Mucosa of descending colon (tissue), 3 donors: ENCODE results near the gene IGSF1. TPM values are rescaled to one million over a fixed set of nuclear protein-coding genes. Genes with fewer than 3 reads are reported as not detected.
"Not testable (repeated sequence)": the region's sequence is repeated elsewhere in the genome, so short reads cannot be mapped to it uniquely, and the experiment has no call there.

ENCODE experiments used
- ATAC-seq: fragments of 200-7000 bp; cut with Tn5 transposase; one replicate; pipeline ENCODE4 v1.9.1; 2020; ENCODE audit warnings: mild to moderate bottlenecking, moderate library complexity
- DNase-seq, 3 donors: peaks; one replicate each; pipeline ENCODE4 v3.0.0-alpha.2; 2020
- H3K36me3 ChIP-seq: fragments of 200-600 bp; one replicate; pipeline ENCODE4 v1.8.0; 2021; ENCODE audit warnings: low read depth, mild to moderate bottlenecking
- H3K4me1 ChIP-seq: fragments of 200-600 bp; one replicate; pipeline ENCODE4 v1.8.0; 2021; ENCODE audit warnings: low read depth, mild to moderate bottlenecking
- H3K4me3 ChIP-seq: fragments of 200-600 bp; one replicate; pipeline ENCODE4 v1.8.0; 2021; ENCODE audit warnings: mild to moderate bottlenecking
- H3K9me3 ChIP-seq: fragments of 200-600 bp; one replicate; pipeline ENCODE4 v1.8.0; 2021; ENCODE audit warnings: mild to moderate bottlenecking
- CTCF ChIP-seq: fragments of 200-600 bp; IDR thresholded peaks from one replicate; pipeline ENCODE4 v1.8.0; 2022; ENCODE audit warnings: antibody characterized with exemption, mild to moderate bottlenecking
- intact Hi-C, 2 donors: fragments of 100-400 bp; cut with DNase I in 1 of 2; cut with micrococcal nuclease in 1 of 2; formaldehyde crosslinking; loops; one replicate each; pipeline versions ENCODE4 v1.11.0 to v1.11.1; 2022; cut with DNase I, micrococcal nuclease
- total RNA-seq, 3 donors: library from RNA; stranded (reverse); fragmentation: NEBNext Ultra II Directional in 2 of 3; extraction: Animal tissue kit (Norgen Biotek cat#: 25700) in 2 of 3; gene quantifications; one replicate each; pipeline versions ENCODE4 v1.2.1 to v1.2.4, GENCODE V29; 2021 to 2023
- donor health status: DM: no; HTN: no; CAD: no; lungs with moderate emphysema.
- donor health status: DM: no; HTN: no; CAD: no.
- donor health status: DM: no; HTN: yes; CAD: no.

The IGSF1 gene
- total RNA-seq, 3 donors from 2014 or later = 0.12 to 0.66 TPM; not detected in 1

- intact Hi-C loops = no loop called here
- no peak for ATAC-seq
Observed at GRCh38 chrX:131257367-131257766, 31.7 kb downstream of the IGSF1 start.

DNA sequence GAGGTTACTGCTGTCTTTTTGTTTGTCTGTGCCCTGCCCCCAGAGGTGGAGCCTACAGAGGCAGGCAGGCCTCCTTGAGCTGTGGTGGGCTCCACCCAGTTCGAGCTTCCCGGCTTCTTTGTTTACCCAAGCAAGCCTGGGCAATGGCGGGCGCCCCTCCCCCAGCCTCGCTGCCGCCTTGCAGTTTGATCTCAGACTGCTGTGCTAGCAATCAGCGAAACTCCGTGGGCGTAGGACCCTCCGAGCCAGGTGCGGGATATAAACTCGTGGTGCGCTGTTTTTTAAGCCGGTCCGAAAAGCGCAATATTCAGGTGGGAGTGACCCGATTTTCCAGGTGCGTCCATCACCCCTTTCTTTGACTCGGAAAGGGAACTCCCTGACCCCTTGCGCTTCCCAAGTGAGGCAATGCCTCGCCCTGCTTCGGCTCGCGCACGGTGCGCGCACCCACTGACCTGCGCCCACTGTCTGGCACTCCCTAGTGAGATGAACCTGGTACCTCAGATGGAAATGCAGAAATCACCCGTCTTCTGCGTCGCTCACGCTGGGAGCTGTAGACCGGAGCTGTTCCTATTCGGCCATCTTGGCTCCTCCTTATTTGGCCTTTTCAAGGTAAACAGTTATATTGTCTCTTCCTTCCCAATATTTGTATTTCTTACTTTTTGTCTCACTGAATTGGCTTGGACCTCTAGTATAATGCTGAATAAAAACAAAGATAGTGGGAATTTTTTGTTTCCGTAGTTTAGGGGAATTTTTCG is 37.9 kb downstream of the IGSF1 start:
- DNase-seq, ATAC-seq, H3K9me3 ChIP-seq, H3K36me3 ChIP-seq, H3K4me1 ChIP-seq, H3K4me3 ChIP-seq, intact Hi-C loops: not testable (repeated sequence)

More at GRCh38 chrX:131257367-131257766, 31.7 kb downstream of the IGSF1 start:
- no peaks in the 10 kb centered on the region for H3K36me3 ChIP-seq
- H3K4me3 ChIP-seq = no peak overlapping the region
- no peak for DNase-seq
- TF ChIP-seq CTCF = no peak
- H3K9me3 ChIP-seq = no peaks in the 10 kb centered on the region
- H3K4me1 ChIP-seq = no peaks in the 10 kb centered on the region

GRCh38 chrX:131239057-131239456 is 50.0 kb downstream of the IGSF1 start:
- no peaks in the 10 kb centered on the region for H3K36me3 ChIP-seq
- H3K4me3 ChIP-seq = no peak overlapping the region
- DNase-seq (no peak), ATAC-seq (no peak)
- H3K4me1 ChIP-seq = no peaks in the 10 kb centered on the region
- no peaks in the 10 kb centered on the region for H3K9me3 ChIP-seq
- intact Hi-C loops = no loop called here
- TF ChIP-seq CTCF = no peak

GRCh38 chrX:131237363-131237762 is 51.7 kb downstream of the IGSF1 start:
- no peaks in the 10 kb centered on the region for H3K9me3 ChIP-seq
- no peak for ATAC-seq
- intact Hi-C loops = no loop called here
- no peak for TF ChIP-seq CTCF
- no peaks in the 10 kb centered on the region for H3K36me3 ChIP-seq
- DNase-seq = no peak
- no peaks in the 10 kb centered on the region for H3K4me1 ChIP-seq
- no peak overlapping the region for H3K4me3 ChIP-seq

DNA sequence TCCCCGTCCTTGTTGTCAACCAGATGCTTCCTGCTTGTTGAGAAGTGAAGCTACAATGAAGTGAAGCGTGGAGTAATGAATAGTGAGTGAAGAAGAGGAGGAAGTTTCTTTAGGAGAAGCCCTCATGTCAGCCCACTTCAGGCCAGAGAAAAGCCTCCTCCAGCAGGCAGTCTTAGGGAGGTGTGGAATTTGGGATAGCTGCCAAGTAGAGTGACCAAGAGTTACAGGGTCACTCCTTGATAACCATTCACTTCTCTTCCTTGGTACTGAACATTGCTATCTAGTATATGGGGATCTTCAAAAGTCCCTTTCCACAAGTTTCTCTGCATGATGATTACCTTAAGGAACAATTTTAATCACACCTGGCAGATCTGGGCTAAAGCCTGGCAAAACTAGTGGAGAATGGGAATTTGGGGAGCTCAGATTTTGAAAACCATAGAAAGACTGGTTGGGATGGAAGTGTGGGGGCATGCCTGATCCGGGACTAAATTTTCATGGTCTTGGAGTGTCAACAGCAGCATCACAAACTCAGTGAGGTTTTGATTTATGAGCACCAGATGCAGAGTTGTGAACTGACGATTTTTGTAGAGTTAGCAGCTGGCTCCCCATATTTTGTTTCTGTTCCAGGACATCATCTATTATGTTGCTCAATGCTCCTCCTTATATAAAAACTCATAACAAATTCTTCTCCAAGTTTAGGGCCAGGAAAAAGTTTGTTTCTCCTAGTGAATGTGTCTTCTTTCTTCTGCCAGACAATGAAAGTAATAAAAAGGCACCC is 53.1 kb downstream of the IGSF1 start:
- intact Hi-C loops = no loop called here
- no peak for ATAC-seq
- Histone ChIP-seq H3K9me3 (no peaks in the 10 kb centered on the region), H3K4me1 (no peaks in the 10 kb centered on the region), H3K4me3 (no peak overlapping the region), H3K36me3 (no peaks in the 10 kb centered on the region)
- DNase-seq = no peak
- no peak for TF ChIP-seq CTCF

DNA sequence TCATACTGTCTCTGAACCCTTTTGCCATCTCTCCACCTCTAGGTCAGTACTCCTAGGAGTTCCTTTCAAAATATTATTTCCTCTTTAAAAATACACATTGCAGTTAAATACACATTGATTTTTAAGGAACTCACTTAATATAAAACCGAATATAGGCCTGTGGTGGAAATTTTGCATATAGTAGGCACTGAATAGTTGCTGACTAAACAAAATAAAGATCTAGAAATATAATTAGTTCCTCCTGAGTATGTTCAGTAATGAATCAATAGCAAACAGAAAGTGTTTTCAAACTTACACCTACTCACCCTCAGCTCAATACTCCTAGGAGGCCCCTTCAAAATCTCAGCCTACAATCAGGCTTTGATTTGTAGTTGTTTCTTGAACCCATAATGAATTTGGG is 61.5 kb downstream of the IGSF1 start:
- no peak for TF ChIP-seq CTCF
- H3K4me1 ChIP-seq = no peaks in the 10 kb centered on the region
- H3K4me3 ChIP-seq = no peak overlapping the region
- ATAC-seq (no peak), DNase-seq (no peak)
- H3K9me3 ChIP-seq = no peaks in the 10 kb centered on the region
- intact Hi-C loops = no loop called here
- H3K36me3 ChIP-seq = no peaks in the 10 kb centered on the region
